ENCODE measurements around the gene CMC1.
"Not testable (repeated sequence)": the region's sequence is repeated elsewhere in the genome, so short reads cannot be mapped to it uniquely, and the experiment has no call there.

CMC1 gene

DNA sequence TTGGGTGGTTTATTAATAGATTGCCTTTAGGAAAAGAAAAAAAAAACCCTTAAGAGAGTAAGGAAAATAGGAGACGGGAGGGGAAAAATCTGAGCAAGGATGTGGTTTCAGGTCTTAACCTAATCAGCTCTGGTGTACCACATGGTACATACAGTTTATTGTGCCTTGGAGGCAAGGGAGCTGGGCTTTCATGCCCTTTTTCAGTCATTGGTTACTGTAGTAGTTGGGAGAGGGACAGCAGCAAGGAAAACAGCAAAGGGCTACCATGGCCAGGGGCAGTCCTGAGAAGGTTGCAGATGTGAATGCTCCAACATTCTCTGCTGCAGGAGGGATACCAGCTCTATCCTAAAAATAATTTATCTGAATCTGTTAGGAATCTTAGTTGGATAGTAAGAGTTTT lies 5.9 kb downstream of the CMC1 start:
- no peak for DNase-seq

- DNase-seq: no peak
These were observed 9.6 kb downstream of the CMC1 start for GRCh38 chr3:28250999-28251398.

DNA sequence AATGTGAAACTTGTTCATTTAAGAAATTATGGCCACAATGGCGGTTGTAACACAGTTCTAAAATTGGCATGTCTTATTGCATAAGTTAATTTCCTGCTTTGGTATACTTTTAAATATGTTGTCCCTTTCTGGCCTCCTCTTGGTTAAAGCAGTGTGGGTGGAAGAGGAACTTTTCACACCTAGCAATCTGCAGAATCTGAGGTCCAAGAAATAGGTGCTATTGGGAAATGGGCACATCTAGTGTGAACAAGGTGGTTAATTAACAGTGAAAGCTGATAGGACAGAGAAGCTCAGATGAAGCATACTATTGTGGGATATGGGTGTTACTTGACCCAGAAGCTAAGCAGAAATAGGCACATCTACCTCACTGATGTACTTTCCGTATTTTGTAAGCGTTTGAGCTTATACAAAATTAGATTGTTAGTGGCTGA lies 10.6 kb downstream of the CMC1 start:
- DNase-seq: no peak

- no peak for DNase-seq
These were observed 11.8 kb downstream of the CMC1 start for GRCh38 chr3:28253040-28253715.

DNA sequence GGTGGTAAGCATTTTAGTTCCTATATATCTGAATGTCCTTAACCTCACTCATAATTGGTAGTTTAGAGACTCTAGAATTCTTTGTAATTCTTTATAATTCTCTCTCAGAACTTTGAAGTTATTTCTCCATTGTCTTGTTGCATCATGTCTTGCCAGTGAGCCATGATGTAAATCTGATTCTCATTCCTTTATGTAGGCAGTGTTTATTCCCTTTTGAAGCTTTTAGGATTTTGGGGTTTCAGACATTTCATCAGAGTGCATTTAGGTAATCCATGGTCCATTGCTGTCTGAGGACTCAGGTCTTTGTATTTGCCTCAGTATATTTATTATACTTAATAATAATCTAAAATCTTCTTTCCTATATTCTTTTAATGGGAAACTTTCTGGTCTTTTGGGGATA lies 20.6 kb downstream of the CMC1 start:
- no peak for DNase-seq

DNA sequence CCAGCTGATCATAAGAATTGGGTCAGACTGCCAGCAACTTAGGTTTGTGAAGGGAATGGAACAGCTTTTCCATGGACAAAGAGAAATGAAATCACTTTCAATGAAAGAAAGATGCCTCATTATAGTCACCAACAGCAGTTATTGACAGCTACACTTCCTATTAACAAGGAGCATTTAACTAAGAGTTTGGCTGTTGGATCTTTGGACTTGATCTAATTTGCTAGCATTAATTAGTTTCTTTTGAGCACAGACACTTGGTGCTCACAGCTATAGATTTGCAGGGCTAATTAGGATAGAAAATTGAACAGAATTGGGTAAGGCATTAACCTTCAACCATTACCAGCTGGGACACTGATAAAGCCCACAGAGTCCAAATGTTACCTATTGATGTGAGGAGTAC lies 24.2 kb downstream of the CMC1 start:
- DNase-seq: no peak

DNA sequence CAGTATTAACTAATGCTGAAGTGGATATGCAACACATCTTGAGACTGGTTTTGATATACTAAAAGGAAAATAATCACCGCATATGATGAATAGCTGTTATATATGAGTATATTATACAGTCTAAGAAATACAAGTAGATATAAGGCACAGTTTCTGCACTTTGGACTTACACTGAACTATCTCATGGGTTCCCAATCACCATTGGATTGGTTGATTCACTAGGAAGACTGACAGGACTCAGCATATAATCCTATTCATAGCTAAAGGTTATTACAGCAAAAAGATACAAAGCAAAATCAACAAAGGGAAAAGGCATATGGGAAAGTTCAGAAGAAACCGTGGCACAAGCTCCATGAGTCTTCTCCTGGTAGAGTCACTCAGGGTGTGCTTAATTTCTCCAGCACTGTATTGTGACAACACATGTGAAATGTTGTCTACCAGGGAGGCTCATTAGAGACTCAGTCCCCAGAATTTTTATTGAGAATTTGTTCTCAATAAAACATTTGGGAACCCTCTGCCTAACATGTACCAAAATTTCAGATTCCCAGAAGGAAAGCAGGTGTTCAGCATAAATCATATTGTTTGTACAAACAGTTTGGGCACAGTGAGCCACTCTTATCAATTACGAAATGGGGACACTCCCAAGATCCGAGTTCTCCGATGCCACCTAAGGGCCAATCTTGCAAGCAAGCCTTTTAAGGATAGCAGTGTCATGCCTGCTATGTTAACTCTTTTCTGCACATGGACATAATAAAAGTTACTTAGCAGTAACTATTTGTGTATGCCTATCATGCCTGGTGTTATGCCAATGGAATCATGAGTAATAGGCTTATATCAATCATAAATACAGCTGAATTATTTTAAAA lies 26.8 kb downstream of the CMC1 start:
- DNase-seq: no peak

DNA sequence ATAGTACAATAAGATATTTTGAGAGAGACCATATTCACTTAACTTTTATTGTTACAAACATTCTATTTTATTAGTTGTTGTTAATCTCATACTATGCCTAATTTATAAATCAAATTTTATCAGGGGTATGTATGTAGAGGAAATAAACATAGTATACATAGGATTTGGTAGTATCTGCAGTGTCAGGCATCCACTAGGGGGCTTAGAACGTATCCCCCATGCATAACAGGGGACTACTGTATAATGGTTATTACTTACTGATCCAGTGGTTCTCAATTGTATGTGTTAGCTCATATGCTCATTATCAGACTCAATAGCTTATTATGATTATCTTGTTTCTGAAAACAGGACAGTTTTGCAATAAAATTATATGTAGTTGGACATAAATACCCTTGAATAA lies 27.6 kb downstream of the CMC1 start:
- no peak for DNase-seq

GRCh38 chr3:28269884-28270283 lies 28.5 kb downstream of the CMC1 start:
- DNase-seq: not testable (repeated sequence)

DNA sequence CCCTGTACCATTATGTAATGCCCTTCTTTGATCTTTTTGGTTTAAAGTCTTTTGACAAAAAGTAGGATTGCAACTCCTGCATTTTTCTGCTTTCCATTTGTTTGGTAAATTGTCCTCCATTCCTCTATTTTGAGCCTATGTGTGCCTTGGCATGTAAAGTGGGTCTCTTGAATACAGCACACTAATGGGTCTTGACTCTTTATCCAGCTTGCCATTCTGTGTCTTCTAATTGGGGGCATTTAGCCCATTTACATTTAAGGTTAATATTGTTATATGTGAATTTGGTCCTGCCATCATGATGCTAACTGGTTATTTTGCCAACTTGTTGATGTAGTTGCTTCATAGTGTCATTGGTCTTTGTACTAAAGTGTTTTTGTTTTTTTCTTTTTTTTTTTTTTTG lies 32.4 kb downstream of the CMC1 start:
- DNase-seq: no peak

DNA sequence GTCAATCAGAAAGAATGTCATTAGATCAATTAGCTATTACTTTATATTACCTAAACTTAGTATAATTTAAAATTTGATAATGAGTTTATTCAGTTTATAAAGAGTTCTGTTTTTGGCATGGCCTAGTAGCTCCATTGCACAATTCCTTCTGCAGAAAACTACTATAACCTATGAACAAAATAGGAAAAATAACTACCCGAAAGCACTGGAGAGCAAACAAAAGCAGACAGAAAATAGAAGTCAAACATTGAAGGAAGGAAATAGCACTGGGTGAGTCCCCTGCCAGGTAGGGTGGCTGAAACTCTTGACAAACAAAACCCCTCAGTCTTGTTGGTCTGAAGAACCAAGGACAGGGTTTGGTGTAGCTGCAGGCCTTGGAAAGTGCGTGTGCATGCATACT lies 37.5 kb downstream of the CMC1 start:
- no peak for DNase-seq

DNA sequence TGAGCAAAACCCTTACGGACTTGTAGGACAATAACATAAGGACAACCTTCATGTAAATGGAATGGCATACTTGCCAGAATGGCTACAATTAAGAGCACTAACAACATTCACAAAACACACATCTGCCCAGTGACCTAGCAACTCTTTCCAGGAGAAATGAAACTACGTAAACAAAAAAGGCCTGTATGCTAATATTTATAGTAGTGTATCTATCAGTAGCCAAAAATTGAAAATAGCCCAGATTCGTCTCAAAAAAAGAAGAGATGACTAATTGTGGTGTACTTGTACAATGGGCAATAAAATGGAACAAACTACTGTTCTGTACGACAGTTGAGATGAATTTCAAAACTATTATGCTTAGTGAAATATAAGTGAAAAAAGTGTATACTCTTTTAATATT lies 38.4 kb downstream of the CMC1 start:
- no peak for DNase-seq

- no peak for DNase-seq
These were observed 39.4 kb downstream of the CMC1 start for GRCh38 chr3:28280781-28281180.

- DNase-seq: no peak
These were observed 45.2 kb downstream of the CMC1 start for GRCh38 chr3:28286595-28286994.

- DNase-seq: no peak
These were observed 45.6 kb downstream of the CMC1 start for GRCh38 chr3:28287046-28287445.

GRCh38 chr3:28290863-28291300 lies 49.5 kb downstream of the CMC1 start:
- DNase-seq: no peak

DNA sequence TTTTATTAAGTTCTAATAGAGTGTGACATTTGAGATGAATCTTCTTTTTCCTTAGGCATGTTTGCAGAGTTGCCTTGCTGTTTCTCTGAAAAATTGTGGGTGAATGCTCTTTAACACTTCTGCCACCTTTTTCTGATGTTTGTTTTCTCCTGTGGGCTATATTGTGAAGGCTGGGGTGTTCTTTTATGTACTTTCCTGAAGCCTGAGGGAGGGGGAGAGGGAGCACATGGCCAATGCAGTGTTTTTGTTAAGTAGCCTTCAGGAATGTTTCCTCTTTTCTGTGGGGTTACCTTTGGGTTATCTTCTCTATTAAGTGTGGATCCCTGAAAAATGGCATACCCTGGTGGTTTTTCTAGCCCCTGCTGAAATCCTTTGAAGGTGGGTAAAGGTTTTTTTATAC lies 50.2 kb downstream of the CMC1 start:
- no peak for DNase-seq

GRCh38 chr3:28292622-28293021 lies 51.2 kb downstream of the CMC1 start:
- DNase-seq: no peak

GRCh38 chr3:28294667-28295413 lies 53.4 kb downstream of the CMC1 start:
- no peak for DNase-seq

GRCh38 chr3:28295898-28296490 lies 54.6 kb downstream of the CMC1 start:
- no peak for DNase-seq

GRCh38 chr3:28299705-28300104 lies 58.3 kb downstream of the CMC1 start:
- no peak for DNase-seq

- no peak for DNase-seq
These were observed 59.0 kb downstream of the CMC1 start for GRCh38 chr3:28300345-28300962.

- no peak for DNase-seq
These were observed 60.3 kb downstream of the CMC1 start for GRCh38 chr3:28301688-28302087.

All from NCI-H1092 treated with DMSO at 0.1 percent for 48 hours (cell line).